HG03469 (cell line): Measurements from ENCODE around the gene MSANTD1.

Experiments used
- ATAC-seq: cut with Tn5 transposase; IDR thresholded peaks from one replicate; pipeline ENCODE4 v1.9.1; 2021; ENCODE audit warnings: mild to moderate bottlenecking, moderate library complexity, moderate number of reproducible peaks; ENCODE audit not compliant: unreplicated experiment

MSANTD1 gene

GRCh38 chr4:3287271-3287971 is 38.5 kb downstream of the MSANTD1 start:
- no peak for ATAC-seq

- ATAC-seq, result no peak
These were observed 39.1 kb downstream of the MSANTD1 start for GRCh38 chr4:3287972-3288570.

GRCh38 chr4:3288571-3289094 is 39.7 kb downstream of the MSANTD1 start:
- ATAC-seq, result no peak

GRCh38 chr4:3290476-3290875 is 41.5 kb downstream of the MSANTD1 start:
- ATAC-seq, result no peak

- ATAC-seq, result no peak
These were observed 41.9 kb downstream of the MSANTD1 start for GRCh38 chr4:3290889-3291321.

GRCh38 chr4:3291411-3291968 is 42.5 kb downstream of the MSANTD1 start:
- ATAC-seq, result no peak

GRCh38 chr4:3291969-3292570 is 43.1 kb downstream of the MSANTD1 start:
- ATAC-seq, result peak; percentile 3

- peak; percentile 46 for ATAC-seq
These were observed 43.8 kb downstream of the MSANTD1 start, which contains the start of gene RGS12 for GRCh38 chr4:3292571-3293400. RGS12 (plus strand) TSS chr4:3293021; CDS start chr4:3316171, 23,150 bp downstream.

- ATAC-seq, result no peak
These were observed 44.7 kb downstream of the MSANTD1 start for GRCh38 chr4:3293401-3294391.

- ATAC-seq, result no peak
These were observed 45.7 kb downstream of the MSANTD1 start for GRCh38 chr4:3294401-3295241.

- ATAC-seq, result no peak
These were observed 47.1 kb downstream of the MSANTD1 start for GRCh38 chr4:3295837-3296624.

- ATAC-seq, result no peak
These were observed 47.7 kb downstream of the MSANTD1 start for GRCh38 chr4:3296651-3297050.

- ATAC-seq, result no peak
These were observed 48.3 kb downstream of the MSANTD1 start for GRCh38 chr4:3297066-3297859.

GRCh38 chr4:3299122-3299975 is 50.4 kb downstream of the MSANTD1 start:
- ATAC-seq, result no peak

GRCh38 chr4:3299976-3300671 is 51.2 kb downstream of the MSANTD1 start:
- ATAC-seq, result no peak
